Measurements from ENCODE around the gene CBX1. TPM values are rescaled to one million over a fixed set of nuclear protein-coding genes. Genes with fewer than 3 reads are reported as not detected.
"Not testable (repeated sequence)": the region's sequence is repeated elsewhere in the genome, so short reads cannot be mapped to it uniquely, and the experiment has no call there.

CBX1 gene
- total and polyA plus RNA-seq, 12 donors = 13.2 to 56.3 (median 37.3) TPM

GRCh38 chr17:48071654-48072053 is 29.6 kb downstream of the CBX1 start:
- Histone ChIP-seq H3K36me3 (replicated peaks in 1 of 2) (peaks cover 0 to 27% of the 10 kb centered on the region in 2 donors), H3K4me1 (replicated peaks in 1 of 2) (peaks cover 10 to 25% of the 10 kb centered on the region in 2 donors), H3K27ac (peak overlapping the region in 3 of 5 donors; percentile 31 to 49 (median 34)), H3K4me3 (no peak overlapping the region), H3K27me3 (no peaks in the 10 kb centered on the region), H3K9me3 (replicated peaks in 1 of 3) (no peaks in the 10 kb centered on the region)
- DNase-seq = peak in 3 of 7 donors; percentile 51 to 80 (median 54)
- intact Hi-C loops (cut with DNase I) = no loop called here
- 43 to 63% (median 51%) methylated on average over 2 of the region's 2 CpGs for WGBS, 4 donors
- no peak for TF ChIP-seq POLR2A (IDR thresholded peaks at IDR 0.05)
- TF ChIP-seq, protein P1, sequence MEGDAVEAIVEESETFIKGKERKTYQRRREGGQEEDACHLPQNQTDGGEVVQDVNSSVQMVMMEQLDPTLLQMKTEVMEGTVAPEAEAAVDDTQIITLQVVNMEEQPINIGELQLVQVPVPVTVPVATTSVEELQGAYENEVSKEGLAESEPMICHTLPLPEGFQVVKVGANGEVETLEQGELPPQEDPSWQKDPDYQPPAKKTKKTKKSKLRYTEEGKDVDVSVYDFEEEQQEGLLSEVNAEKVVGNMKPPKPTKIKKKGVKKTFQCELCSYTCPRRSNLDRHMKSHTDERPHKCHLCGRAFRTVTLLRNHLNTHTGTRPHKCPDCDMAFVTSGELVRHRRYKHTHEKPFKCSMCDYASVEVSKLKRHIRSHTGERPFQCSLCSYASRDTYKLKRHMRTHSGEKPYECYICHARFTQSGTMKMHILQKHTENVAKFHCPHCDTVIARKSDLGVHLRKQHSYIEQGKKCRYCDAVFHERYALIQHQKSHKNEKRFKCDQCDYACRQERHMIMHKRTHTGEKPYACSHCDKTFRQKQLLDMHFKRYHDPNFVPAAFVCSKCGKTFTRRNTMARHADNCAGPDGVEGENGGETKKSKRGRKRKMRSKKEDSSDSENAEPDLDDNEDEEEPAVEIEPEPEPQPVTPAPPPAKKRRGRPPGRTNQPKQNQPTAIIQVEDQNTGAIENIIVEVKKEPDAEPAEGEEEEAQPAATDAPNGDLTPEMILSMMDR (IDR thresholded peaks at IDR 0.05) = no peak

- H3K4me1 ChIP-seq (replicated peaks in 1 of 2) = peaks cover 22 to 39% of the 10 kb centered on the region in 2 donors
- intact Hi-C loops (cut with DNase I) = no loop called here
- no peaks in the 10 kb centered on the region for H3K27me3 ChIP-seq
- 51 to 67% (median 56%) methylated on average over 2 of the region's 2 CpGs for WGBS, 4 donors
- peaks cover 0 to 20% of the 10 kb centered on the region in 2 donors for H3K36me3 ChIP-seq (replicated peaks in 1 of 2)
- no peak overlapping the region for H3K27ac ChIP-seq
- no peaks in the 10 kb centered on the region for H3K9me3 ChIP-seq (replicated peaks in 1 of 3)
- TF ChIP-seq POLR2A (IDR thresholded peaks at IDR 0.05) = no peak
- TF ChIP-seq, protein P1 (IDR thresholded peaks at IDR 0.05) = no peak
- DNase-seq = no peak
- no peak overlapping the region for H3K4me3 ChIP-seq
Observed at GRCh38 chr17:48070195-48070594, 31.1 kb downstream of the CBX1 start.

DNA sequence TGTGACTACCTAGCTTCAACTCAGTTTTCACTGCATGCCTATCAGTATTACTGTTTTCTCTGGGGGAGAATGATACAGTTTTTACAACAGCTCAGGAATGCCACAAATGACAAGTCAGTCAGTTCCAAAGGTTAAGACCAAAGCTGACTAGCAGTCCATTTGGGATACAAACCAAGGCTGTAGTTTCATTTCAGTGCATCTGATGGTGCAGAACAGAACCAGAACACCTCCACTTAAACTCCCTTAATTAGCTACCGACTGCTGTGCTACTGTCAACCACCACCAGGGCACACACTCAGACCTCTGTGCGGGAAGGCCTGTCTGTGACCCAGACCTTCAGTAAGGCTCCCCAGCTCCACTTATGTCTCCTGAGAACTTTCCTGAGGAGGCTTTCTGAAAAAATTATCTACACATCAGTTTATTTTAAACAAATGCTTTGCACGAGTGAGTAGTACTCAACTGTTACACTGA is 32.8 kb downstream of the CBX1 start:
- TF ChIP-seq, protein P1 (IDR thresholded peaks at IDR 0.05) = peak in 3 of 6 experiments; percentile 17 to 33 (median 20)
- no peak for TF ChIP-seq POLR2A (IDR thresholded peaks at IDR 0.05)
- H3K27me3 ChIP-seq = no peaks in the 10 kb centered on the region
- peaks cover 32 to 47% of the 10 kb centered on the region in 2 donors for H3K4me1 ChIP-seq (replicated peaks in 1 of 2)
- H3K9me3 ChIP-seq (replicated peaks in 1 of 3) = no peaks in the 10 kb centered on the region
- no peak overlapping the region for H3K4me3 ChIP-seq
- WGBS, 4 donors = 67 to 93% (median 75%) methylated on average over 3 of the region's 3 CpGs
- peaks cover 0 to 32% of the 10 kb centered on the region in 2 donors for H3K36me3 ChIP-seq (replicated peaks in 1 of 2)
- no peak for DNase-seq
- intact Hi-C loops (cut with DNase I) = no loop called here
- peak overlapping the region in 2 of 5 donors; percentile 14 to 49 for H3K27ac ChIP-seq

GRCh38 chr17:48067808-48068207 is 33.5 kb downstream of the CBX1 start:
- H3K4me3 ChIP-seq; intact Hi-C loops (cut with DNase I); DNase-seq; H3K27me3 ChIP-seq; H3K9me3 ChIP-seq (replicated peaks in 1 of 3): not testable (repeated sequence)
- peaks cover 32 to 47% of the 10 kb centered on the region in 2 donors for H3K4me1 ChIP-seq (replicated peaks in 1 of 2)
- WGBS, 4 donors = 81 to 92% (median 87%) methylated on average over 2 of the region's 2 CpGs
- peak overlapping the region in 1 of 5 donors; percentile 49 for H3K27ac ChIP-seq
- peaks cover 0 to 36% of the 10 kb centered on the region in 2 donors for H3K36me3 ChIP-seq (replicated peaks in 1 of 2)

DNA sequence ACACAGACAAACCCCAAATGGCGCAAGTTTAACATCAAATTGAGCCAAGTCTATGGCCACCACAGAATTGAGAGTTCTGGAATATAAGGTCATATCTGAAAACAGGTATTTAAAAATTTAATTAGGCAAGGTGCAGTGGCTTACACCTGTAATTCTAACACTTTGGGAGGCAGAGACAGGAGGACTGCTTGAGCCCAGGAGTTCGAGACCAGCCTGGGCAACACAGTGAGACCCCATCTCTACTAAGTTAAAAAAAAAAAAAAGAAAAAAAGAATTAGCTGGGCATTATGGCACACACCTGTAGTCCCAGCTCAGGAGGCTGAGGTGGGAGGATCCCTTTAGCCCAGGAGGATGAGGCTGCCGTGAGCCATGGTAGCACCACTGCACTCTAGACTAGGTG is 34.0 kb downstream of the CBX1 start:
- Histone ChIP-seq H3K27me3 (no peaks in the 10 kb centered on the region), H3K4me1 (replicated peaks in 1 of 2) (peaks cover 32 to 47% of the 10 kb centered on the region in 2 donors), H3K27ac (peak overlapping the region in 1 of 5 donors; percentile 49), H3K36me3 (replicated peaks in 1 of 2) (peaks cover 0 to 42% of the 10 kb centered on the region in 2 donors), H3K9me3 (replicated peaks in 1 of 3) (no peaks in the 10 kb centered on the region), H3K4me3 (no peak overlapping the region)
- WGBS, 4 donors = 94 to 99% (median 95%) methylated on average over 3 of the region's 3 CpGs
- intact Hi-C loops (cut with DNase I) = no loop called here
- TF ChIP-seq POLR2A (IDR thresholded peaks at IDR 0.05) = no peak
- TF ChIP-seq, protein P1 (IDR thresholded peaks at IDR 0.05) = no peak
- DNase-seq = no peak
